Stimulated activated CD4-positive, alpha-beta T cell treated with anti-CD3 and anti-CD28 coated beads, Interleukin-15, amount 100 ng/mL, for 24 hours (primary cell): Measurements from ENCODE around the gene SMR3B.

Source experiments
- DNase-seq: peaks from one replicate; pipeline ENCODE4 v3.0.0-alpha.2; 2020

Gene SMR3B

GRCh38 chr4:70382691-70383181 is at the start of gene SMR3B:
Gene SMR3B, plus strand, starts transcription at chr4:70383131. Its CDS starts 1,380 bp downstream, at chr4:70384511.
- DNase-seq, result no peak

DNA sequence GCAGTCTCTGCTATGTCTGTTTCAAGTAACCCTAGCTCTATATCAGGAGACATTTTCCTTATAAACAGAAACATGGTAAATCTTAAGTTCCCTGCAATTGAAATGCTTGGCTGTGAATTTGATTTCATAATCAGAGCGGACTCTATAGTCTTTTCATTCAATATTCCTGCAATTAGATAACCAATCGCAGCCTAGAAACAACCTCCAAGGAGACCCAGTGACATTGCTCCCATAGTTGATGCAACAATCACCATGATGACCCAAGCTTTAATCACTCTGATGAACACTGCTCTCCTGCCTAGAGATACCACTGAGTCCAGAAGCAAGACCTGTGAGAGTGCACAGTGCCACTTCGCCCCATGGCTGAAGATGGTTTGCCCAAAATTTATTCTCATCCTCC is 48.2 kb upstream of the SMR3B start, which contains the start of gene CABS1:
Gene CABS1, plus strand, starts transcription at position 301 of the 400 bp plus-strand sequence. Its CDS starts 59 bp downstream, at position 360.
- no peak for DNase-seq

- no peak for DNase-seq
These were observed 46.9 kb upstream of the SMR3B start for GRCh38 chr4:70336043-70336442.

DNA sequence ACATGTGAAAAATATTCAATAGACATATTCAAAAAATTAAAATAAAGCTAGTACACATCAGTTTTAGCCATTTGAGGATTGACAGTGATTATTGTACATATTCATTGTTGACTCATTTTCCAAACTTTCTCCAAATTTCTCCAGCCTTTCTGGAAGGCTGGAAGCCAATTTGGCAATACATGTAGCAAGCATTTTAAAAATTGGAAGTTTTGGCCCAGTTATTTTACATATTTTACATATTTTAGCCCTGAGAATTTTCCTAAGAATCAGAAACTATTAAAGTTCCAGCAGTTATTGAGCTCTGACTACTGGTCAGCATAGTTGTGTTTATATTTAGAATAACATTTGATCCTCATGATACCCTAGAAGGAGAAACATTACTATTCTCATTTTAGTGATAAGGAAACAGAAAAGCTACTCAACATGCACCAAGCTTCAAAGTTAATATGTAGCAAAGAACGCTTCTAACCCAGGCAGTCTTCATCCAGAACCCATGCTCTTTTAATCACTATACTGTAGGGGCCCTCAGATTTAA is 45.0 kb upstream of the SMR3B start:
- no peak for DNase-seq

DNA sequence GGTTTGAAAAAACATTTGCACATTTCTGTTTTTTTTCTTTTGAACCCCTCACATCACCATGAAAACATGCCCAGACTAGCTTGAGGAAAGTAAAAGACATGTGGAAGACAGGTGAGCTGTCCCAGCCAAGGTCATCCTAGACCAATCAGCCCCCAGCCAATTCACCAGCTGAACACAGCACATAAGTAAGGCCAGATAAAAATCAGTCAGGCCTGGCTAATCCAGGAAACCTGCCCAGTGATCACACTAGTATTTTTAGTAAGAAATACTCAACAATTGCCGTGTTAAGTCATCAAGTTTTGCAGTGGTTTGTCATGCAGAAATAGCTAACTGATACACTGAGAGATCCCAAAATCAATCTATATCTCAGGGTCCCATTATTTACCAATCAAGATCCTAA is 26.7 kb upstream of the SMR3B start:
- no peak for DNase-seq

GRCh38 chr4:70359115-70359661 is 23.7 kb upstream of the SMR3B start:
- no peak for DNase-seq

- no peak for DNase-seq
These were observed 22.5 kb upstream of the SMR3B start, which contains the start of gene SMR3A for GRCh38 chr4:70360460-70360859. Gene SMR3A, plus strand, starts transcription at chr4:70360760. Its CDS starts 1,356 bp downstream, at chr4:70362116.

GRCh38 chr4:70364002-70364401 is 18.9 kb upstream of the SMR3B start:
- no peak for DNase-seq

DNA sequence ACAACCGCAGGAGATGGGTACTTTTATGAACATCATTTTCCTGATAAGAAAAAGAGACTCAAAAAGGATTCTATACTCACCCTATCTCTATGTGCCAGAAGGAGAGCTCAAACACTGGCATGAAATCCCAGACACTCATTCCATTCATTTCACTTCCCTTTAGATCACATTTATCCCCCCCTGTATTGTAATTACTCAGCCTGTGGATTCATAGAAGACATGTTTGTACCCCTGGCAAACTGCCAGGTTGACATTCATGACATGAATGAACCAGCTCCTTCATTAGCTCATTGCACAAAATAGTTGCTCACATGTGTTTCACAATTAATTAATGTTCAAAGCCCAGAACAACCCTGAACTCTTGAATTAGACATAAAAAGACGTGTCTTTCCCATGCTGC is 17.5 kb upstream of the SMR3B start:
- DNase-seq, result no peak

GRCh38 chr4:70367813-70368212 is 15.1 kb upstream of the SMR3B start:
- DNase-seq, result no peak

DNA sequence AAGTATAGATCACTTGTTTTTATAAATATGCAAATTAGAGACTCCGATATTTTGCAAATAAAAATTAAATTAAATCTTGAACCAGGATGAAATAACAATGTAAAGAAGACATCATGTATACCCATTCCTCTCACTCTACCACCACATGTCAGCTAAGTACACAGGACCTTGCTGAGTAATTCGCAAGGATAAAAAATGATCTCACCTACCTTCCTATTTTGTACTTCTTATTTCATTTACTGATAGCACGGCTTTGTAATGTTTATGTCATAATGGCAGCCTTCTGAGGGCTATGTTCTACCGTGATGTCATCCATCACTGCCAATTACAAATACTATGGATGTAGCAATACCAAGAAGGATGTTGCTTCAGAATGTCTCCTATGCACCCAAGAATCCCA is 10.9 kb upstream of the SMR3B start:
- DNase-seq, result no peak

GRCh38 chr4:70372760-70373159 is 10.2 kb upstream of the SMR3B start:
- DNase-seq, result no peak

- DNase-seq, result no peak
These were observed 2.4 kb upstream of the SMR3B start for GRCh38 chr4:70380578-70380977.

DNA sequence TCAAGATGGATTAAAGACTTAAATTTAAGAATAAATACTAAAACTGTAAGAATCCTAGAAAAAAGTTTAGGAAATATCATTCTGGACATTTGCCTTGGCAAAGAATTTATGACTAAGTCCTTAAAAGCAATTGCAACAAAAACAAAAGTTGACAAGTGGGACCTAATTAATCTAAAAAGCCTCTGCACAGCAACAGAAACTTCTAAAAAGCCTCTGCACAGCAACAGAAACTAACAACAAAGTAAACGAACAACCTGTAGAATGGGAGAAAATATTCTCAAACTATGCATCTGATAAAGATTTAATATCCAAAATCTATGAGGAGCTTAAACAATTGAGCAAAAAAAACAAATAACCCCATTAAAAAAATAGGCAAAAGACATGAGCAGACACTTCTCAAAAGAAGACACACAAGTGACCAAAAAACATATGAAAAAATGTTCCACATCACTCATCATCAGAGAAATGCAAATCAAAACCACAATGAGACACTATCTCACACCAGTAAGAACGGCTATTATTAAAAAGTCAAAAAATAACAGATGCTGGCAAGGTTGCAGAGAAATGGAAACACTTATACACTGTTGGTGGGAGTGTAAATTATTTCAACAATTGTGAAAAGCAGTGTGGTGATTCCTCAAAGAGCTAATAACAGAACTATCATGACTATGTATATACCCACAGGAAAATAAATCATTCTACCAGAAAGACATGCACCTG is 9.3 kb downstream of the SMR3B start:
- DNase-seq, result no peak

DNA sequence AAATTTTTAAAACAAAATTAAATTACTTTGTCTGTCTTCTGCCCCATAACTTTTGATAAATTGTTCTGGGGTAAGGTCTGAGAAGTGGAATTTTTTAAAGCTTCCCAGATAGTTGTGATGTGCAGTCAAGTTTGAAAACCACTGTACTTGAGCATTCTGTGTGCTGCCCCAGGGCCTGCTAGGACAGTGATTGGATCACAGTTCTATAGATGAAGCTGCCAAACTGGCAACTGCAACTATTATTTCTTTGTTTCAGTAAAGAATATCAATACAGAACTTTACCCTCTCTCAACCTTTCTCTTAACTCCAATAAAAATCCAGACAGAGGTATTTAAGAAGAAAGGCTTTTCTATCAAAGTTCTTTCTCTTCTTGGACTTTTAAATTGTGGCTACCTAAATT is 14.6 kb downstream of the SMR3B start, which contains the start of gene OPRPN:
Gene OPRPN, plus strand, starts transcription at position 361 of the 400 bp plus-strand sequence. CDS start 1,346 bp downstream, outside the sequence.
- no peak for DNase-seq

GRCh38 chr4:70399319-70399718 is 16.4 kb downstream of the SMR3B start:
- no peak for DNase-seq

- no peak for DNase-seq
These were observed 19.8 kb downstream of the SMR3B start for GRCh38 chr4:70402762-70403161.

GRCh38 chr4:70405765-70406164 is 22.8 kb downstream of the SMR3B start:
- DNase-seq, result no peak

GRCh38 chr4:70425306-70425705 is 42.4 kb downstream of the SMR3B start:
- no peak for DNase-seq

GRCh38 chr4:70426789-70427188 is 43.9 kb downstream of the SMR3B start:
- no peak for DNase-seq

DNA sequence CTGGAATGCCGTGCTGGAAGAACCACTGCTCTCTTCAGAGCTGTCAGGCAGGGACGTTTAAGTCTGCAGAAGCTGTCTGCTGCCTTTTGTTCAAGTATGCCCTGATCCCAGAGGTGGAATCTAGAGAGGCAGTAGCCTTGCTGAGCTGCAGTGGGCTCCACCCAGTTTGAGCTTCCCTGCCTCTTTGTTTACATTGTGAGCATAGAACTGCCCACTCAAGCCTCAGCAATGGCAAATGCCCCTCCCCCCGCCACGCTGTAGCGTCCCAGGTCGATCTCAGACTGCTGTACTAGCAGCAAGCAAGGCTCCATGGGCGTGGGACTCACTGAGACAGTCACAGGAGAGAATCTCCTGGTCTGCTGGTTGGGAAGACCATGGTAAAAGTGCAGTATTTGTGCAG is 54.3 kb downstream of the SMR3B start:
- DNase-seq, result no peak
